ENCODE data around the gene SERF1A. TPM values are rescaled to one million over a fixed set of nuclear protein-coding genes. Genes with fewer than 3 reads are reported as not detected.

SERF1A gene
- 1.4 and 17.8 TPM in 2 replicates for total RNA-seq (2014; rRNA removed; shearing (Covaris generic))

DNA sequence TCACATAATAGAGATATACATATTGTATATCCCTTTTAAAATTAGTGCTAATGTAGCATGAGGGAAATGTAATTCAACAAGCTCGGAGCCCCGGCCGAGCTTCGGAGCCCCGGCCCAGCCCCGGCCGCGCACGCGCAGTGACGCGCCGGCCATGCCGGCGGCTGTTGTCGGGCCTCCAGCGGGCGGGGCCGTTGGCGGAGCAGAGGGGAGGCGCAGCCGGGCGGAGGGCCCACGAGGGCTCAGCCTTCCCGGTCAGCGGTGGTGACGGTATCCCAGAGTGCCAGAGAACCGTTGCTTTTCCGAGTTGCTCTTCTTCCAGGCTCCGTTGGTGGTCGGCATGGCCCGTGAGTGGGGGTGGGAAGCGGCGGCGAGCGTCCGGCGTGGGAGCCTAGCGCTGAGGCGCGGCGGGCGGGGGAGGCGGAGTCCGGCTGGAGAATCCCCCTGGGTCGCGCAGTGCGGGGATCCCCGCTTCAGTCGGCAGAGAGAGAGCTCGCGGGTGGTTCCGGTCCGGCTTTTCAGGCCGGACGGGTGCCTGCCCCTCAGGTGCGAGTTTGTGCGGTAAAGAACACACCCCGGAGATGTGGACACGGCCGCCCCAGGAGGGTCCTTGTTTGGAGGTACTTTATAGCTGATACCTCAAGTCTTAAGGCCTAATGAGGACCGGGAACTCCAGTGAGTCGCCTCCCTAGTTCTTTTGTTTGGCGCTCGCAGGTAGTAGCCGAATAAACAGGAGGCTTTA, at the start of gene SERF1A:
Gene SERF1A (plus strand): TSS at position 137 of the 739 bp plus-strand sequence. CDS start 201 bp downstream, at position 338.

Small RNAs within 50 kb of the gene (small RNA-seq; reads per million reads assigned to genes)
- not detected for gene CDH12P1

Other genes starting within 250 kb of the SERF1A start
- gene SMN1, start 24.4 kb downstream of the SERF1A start, total RNA-seq (2014; rRNA removed; shearing (Covaris generic)), result 87.3 and 106 TPM in 2 replicates
- gene NAIP, start 124.7 kb downstream of the SERF1A start, total RNA-seq (2014; rRNA removed; shearing (Covaris generic)), result 3.3 and 4.9 TPM in 2 replicates
- 16.1 and 24.7 TPM in 2 replicates for gene GTF2H2, start 167.0 kb downstream of the SERF1A start, total RNA-seq (2014; rRNA removed; shearing (Covaris generic))